Measurements from ENCODE around the gene RNF157.
"Not testable (repeated sequence)": the region's sequence is repeated elsewhere in the genome, so short reads cannot be mapped to it uniquely, and the experiment has no call there.

The RNF157 gene

DNA sequence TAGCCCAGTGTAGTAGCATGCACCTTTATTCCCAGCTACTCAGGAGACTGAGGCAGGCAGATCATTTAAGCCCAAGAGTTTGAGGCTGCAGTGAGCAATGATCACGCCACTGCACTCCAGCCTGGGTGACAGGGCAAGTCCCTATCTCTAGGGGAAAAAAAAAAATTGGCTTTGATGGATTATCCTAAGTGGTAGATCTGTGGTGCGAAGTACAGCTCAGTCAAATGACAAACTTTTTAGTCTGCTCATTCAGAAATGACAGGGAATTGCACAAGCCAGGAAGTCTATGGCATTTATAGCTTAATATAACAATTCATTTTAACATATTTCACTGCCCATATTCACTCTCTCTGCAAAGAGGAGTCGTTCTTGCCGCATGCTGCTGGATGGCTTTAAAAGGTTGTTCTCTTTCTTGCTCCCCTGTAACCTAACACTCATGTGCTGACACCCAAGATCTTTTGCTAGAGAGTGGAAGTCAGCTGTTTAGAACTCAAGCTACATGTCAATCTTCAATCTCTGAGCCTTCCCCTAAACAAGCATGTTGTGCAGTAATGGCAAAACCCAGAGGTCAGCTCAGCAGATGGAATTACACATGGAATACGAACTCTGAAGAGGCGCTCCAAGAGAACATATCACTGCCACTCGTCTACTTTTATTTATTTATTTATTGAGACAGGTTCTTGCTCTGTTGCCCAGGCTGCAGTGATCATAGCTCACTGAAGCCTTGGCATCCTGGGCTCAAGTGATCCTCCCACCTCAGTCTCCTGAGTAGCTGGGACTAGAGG lies 32.8 kb downstream of the RNF157 start:
- Histone ChIP-seq H3K27me3 (replicated peaks; ENCODE audit: control insufficient read depth, insufficient read depth, low read length) (no peaks in the 10 kb centered on the region), H3K4me3 (replicated peaks; ENCODE audit: low read depth, low read length) (no peak overlapping the region), H3K36me3 (ENCODE audit: control insufficient read depth, insufficient read depth, low read length) (no peaks in the 10 kb centered on the region)
- TF ChIP-seq, protein P1, sequence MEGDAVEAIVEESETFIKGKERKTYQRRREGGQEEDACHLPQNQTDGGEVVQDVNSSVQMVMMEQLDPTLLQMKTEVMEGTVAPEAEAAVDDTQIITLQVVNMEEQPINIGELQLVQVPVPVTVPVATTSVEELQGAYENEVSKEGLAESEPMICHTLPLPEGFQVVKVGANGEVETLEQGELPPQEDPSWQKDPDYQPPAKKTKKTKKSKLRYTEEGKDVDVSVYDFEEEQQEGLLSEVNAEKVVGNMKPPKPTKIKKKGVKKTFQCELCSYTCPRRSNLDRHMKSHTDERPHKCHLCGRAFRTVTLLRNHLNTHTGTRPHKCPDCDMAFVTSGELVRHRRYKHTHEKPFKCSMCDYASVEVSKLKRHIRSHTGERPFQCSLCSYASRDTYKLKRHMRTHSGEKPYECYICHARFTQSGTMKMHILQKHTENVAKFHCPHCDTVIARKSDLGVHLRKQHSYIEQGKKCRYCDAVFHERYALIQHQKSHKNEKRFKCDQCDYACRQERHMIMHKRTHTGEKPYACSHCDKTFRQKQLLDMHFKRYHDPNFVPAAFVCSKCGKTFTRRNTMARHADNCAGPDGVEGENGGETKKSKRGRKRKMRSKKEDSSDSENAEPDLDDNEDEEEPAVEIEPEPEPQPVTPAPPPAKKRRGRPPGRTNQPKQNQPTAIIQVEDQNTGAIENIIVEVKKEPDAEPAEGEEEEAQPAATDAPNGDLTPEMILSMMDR (IDR thresholded peaks at IDR 0.05; ENCODE audit: insufficient read depth, low read length, poor library complexity, severe bottlenecking) = no peak
- no peak for DNase-seq (ENCODE audit: extremely low read depth, insufficient read length)

DNA sequence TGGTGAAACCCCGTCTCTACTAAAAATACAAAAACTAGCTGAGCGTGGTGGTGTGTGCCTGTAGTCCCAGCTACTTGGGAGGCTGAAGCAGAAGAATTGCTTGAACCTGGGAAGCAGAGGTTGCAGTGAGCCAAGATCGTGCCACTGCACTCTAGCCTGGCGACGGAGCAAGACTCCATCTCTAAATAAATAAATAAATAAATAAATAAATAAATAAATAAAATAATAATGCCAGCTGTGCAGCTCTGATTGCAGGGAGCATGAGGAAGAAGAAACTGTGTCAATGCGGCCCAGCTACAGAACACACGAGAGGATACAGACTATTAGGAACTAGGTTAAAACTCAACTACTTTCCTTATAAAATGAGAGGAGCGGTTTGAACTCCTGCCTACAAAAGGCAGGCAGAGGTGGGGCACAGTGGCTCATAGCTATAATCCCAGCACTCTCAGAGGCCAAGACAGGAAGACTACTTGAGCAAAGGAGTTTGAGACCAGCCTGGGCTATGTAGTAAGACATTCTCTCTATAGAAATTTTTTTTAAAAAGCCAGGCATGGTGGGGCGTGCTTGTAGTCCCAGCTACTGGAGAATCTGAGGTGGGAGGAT lies 34.6 kb downstream of the RNF157 start:
- DNase-seq (ENCODE audit: extremely low read depth, insufficient read length) = not testable (repeated sequence)

DNA sequence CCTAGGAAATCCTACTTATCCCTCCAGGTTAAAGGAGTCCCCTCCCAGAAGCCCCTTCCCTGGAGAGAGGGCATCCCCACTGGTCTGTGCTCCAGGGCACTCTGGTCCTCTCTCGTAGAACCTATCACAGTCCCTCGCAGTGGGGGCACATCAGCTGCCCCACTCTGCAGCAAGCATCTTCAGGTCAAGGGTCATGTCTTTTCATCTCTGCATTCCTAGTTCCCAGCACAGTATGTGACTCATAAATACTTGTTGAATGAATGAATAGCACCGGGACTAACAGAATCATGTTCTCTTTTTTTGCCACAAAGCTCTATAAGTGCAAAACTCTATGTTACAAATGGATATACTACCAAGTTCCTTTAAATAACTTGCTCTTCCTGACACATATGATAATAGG lies 36.0 kb downstream of the RNF157 start:
- Histone ChIP-seq H3K36me3 (ENCODE audit: control insufficient read depth, insufficient read depth, low read length) (no peaks in the 10 kb centered on the region), H3K27me3 (replicated peaks; ENCODE audit: control insufficient read depth, insufficient read depth, low read length) (no peaks in the 10 kb centered on the region), H3K4me3 (replicated peaks; ENCODE audit: low read depth, low read length) (no peak overlapping the region)
- no peak for DNase-seq (ENCODE audit: extremely low read depth, insufficient read length)
- TF ChIP-seq, protein P1 (IDR thresholded peaks at IDR 0.05; ENCODE audit: insufficient read depth, low read length, poor library complexity, severe bottlenecking) = no peak

More for the DNA sequence above, 34.6 kb downstream of the RNF157 start:
- not testable (repeated sequence) for H3K27me3 ChIP-seq (replicated peaks; ENCODE audit: control insufficient read depth, insufficient read depth, low read length); H3K36me3 ChIP-seq (ENCODE audit: control insufficient read depth, insufficient read depth, low read length); H3K4me3 ChIP-seq (replicated peaks; ENCODE audit: low read depth, low read length)

DNA sequence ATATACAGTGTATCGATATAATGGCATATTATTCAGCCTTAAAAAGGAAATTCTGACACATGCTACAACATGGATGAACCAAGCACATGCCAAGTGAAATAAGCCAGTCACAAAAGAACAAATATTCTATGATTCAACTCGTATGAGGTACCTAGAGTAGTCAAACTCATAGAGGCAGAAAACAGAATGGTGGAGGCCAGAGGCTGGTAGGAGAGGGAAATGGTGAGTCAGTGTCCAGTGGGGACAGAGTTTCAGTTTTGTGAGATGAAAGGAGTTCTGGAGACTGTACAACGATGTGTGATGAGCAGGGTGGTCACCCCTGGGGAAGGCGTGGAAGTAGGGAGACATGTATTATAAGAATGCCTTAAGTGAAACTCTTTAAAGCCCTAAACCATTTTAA lies 39.9 kb downstream of the RNF157 start:
- no peaks in the 10 kb centered on the region for H3K36me3 ChIP-seq (ENCODE audit: control insufficient read depth, insufficient read depth, low read length)
- TF ChIP-seq, protein P1 (IDR thresholded peaks at IDR 0.05; ENCODE audit: insufficient read depth, low read length, poor library complexity, severe bottlenecking) = no peak
- H3K4me3 ChIP-seq (replicated peaks; ENCODE audit: low read depth, low read length) = no peak overlapping the region
- no peaks in the 10 kb centered on the region for H3K27me3 ChIP-seq (replicated peaks; ENCODE audit: control insufficient read depth, insufficient read depth, low read length)
- DNase-seq (ENCODE audit: extremely low read depth, insufficient read length) = no peak

DNA sequence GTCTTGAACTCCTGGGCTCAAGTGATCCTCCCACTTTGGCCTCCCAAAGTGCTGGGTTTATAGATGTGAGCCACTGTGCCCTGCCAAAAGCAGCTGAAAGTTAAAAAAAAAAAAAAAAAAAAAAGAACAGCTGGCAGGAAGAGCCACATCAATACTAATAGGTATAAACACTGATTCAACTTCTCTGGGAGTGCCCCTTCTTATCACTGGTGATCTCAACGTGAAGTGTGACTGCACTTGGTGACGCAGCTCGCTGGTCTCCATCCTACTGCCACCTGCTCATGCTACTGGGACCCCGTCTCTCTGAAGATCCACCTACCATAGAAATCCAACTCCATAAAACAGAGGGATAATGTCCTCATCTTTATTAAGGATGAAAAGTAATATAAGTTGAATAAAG lies 40.8 kb downstream of the RNF157 start:
- Histone ChIP-seq H3K27me3 (replicated peaks; ENCODE audit: control insufficient read depth, insufficient read depth, low read length) (no peaks in the 10 kb centered on the region), H3K4me3 (replicated peaks; ENCODE audit: low read depth, low read length) (no peak overlapping the region), H3K36me3 (ENCODE audit: control insufficient read depth, insufficient read depth, low read length) (no peaks in the 10 kb centered on the region)
- no peak for DNase-seq (ENCODE audit: extremely low read depth, insufficient read length)
- TF ChIP-seq, protein P1 (IDR thresholded peaks at IDR 0.05; ENCODE audit: insufficient read depth, low read length, poor library complexity, severe bottlenecking) = no peak

DNA sequence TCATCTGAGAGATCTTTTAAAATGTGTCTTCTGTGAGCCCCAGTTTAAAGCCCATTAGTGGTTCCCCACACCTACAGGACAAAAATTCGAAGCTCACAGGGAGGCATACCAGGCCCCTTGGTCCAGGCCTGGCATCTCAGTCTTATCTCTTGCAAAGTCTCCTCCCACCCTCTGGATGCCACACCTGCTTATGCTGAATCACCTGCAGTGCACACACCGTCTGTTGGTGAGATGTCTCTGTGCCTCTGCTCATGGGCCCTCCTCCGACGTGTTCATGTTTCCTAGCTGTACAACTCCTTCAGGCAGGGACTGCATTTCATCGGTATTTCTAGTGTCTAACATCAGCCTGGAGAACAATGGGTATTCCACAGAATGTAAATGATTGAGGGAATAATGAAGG lies 41.6 kb downstream of the RNF157 start:
- DNase-seq (ENCODE audit: extremely low read depth, insufficient read length) = no peak
- H3K36me3 ChIP-seq (ENCODE audit: control insufficient read depth, insufficient read depth, low read length) = no peaks in the 10 kb centered on the region
- H3K27me3 ChIP-seq (replicated peaks; ENCODE audit: control insufficient read depth, insufficient read depth, low read length) = no peaks in the 10 kb centered on the region
- TF ChIP-seq, protein P1 (IDR thresholded peaks at IDR 0.05; ENCODE audit: insufficient read depth, low read length, poor library complexity, severe bottlenecking) = no peak
- no peak overlapping the region for H3K4me3 ChIP-seq (replicated peaks; ENCODE audit: low read depth, low read length)

Measured in GM06990 (cell line).